Kidney tubule cell (primary cell): ENCODE measurements around the gene PLEKHA8.

Source experiments
- DNase-seq: peaks from one replicate; pipeline ENCODE4 v3.0.0-alpha.2; 2018; ENCODE audit warnings: low spot score

PLEKHA8 gene, protein sequence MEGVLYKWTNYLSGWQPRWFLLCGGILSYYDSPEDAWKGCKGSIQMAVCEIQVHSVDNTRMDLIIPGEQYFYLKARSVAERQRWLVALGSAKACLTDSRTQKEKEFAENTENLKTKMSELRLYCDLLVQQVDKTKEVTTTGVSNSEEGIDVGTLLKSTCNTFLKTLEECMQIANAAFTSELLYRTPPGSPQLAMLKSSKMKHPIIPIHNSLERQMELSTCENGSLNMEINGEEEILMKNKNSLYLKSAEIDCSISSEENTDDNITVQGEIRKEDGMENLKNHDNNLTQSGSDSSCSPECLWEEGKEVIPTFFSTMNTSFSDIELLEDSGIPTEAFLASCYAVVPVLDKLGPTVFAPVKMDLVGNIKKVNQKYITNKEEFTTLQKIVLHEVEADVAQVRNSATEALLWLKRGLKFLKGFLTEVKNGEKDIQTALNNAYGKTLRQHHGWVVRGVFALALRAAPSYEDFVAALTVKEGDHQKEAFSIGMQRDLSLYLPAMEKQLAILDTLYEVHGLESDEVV

DNA sequence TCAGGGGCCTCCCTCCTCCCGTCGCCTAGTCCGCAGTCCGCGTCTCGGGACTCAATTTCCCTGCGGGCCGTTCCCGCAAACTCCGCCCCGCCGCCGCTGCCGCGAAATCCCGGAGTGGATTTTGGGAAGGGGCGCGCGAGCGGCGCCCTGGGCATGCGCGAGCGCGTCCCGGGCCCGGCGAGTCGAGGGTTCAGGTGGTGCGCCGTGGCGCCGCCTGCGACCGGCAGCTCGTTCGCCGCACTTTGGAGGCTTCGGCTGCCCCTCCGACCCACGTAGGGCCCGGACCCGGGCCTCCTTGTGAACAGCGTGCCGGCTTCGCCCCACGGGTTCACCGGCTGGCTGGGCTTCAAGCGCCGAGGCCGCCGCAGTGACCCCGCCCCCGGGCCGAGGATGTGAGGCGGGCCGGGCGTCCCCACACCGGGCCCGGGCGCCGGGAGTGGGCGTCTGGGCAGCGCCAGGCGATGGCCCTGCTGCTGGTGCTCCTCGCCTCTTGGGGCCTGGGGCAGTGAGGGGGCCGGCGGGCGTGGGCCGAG is at the start of gene PLEKHA8:
PLEKHA8 (plus strand) TSS at position 197 of the 533 bp plus-strand sequence. CDS start 351 bp downstream, outside the sequence.
- DNase-seq, result peak; percentile 91

DNA sequence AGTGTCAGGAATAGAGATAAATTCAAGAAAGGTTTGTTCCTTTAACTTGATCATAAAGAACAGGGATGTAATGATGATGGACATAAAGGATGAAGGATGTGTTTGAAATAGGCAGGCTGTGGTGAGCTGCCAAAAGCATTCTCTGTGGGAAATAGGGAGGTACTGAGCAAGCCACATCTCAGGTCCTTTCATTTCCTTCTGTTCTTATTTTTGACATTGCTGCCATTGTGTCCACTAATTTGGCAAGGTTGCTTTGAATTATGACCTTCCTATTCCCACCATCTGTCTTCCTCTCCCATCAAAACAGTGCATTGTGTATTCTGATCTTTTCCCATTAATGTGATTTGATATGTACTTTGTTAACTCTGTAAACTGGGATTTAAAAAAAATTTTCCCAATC is 48.1 kb upstream of the PLEKHA8 start:
- no peak for DNase-seq

GRCh38 chr7:29987083-29987482 is 41.1 kb upstream of the PLEKHA8 start:
- DNase-seq, result peak; percentile 68

DNA sequence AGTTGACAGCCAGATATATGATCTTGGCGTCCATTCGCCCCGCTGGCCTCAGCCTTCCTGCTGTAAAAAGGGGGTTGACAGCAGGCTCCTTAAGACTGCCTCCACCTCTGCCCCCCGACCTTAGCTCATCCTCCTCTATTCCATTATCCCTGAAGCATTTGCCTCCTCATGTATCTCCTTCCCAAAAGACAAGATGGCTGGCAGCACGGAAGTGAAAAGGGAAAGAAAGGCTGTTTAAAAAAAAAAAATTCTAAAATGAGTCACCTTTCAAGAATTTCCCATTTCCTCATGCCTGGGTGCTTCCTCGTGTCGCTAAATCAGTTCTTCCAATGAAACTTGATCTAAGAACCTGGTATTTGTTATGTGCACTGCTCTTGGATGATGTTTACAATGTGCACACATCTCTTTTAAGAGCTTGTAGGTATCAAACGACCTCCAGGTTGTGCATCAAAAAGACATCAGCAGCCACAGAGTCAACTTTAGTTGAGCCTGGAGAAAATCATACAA is 40.3 kb upstream of the PLEKHA8 start:
- peak; percentile 94 for DNase-seq

- DNase-seq, result peak; percentile 75
Observed at GRCh38 chr7:29988424-29989256, 39.6 kb upstream of the PLEKHA8 start.

- peak; percentile 56 for DNase-seq
Observed at GRCh38 chr7:29989257-29989995, 38.8 kb upstream of the PLEKHA8 start, which contains the start of gene SCRN1. Gene SCRN1 (minus strand): TSS chr7:29989801. CDS start chr7:29969067, 20,734 bp downstream.

DNA sequence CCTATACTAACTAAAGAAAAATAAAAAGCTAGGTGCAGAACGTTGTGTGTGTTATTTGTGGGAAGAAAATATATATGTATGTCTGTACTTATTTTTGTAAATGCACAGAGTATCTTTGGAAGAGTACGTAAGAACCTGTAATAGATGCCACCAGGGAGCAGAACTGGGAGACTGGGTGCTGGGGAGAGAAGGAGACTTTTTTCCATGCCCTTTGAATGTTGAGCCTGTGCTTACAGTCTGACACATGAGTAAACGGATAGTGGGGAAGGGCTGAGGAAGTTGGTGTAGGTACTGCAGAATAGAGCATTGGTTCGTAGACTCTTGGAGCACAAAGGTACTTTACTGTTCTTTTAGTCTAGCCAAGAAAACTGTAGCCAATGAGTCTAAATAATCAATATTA is 37.3 kb upstream of the PLEKHA8 start:
- DNase-seq, result no peak

GRCh38 chr7:29991937-29992336 is 36.3 kb upstream of the PLEKHA8 start:
- no peak for DNase-seq

DNA sequence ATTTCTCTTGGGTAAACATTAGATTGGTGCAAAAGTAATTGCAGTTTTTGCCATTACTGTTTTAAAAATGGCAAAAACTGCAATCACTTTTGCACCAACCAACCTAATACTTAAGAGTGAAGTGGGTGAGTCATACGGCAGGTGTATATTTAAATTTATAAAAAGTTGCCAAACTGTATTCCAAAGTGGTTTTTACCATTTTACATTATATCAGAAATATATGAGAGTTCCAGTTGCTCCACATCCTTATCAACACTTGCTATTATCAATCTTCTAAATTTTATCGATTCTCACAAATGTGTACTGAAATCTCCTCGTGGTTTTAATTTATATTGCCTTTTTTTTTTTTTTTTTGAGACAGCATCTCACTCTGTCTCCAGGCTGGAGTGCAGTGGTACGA is 35.1 kb upstream of the PLEKHA8 start:
- no peak for DNase-seq

- DNase-seq, result no peak
Observed at GRCh38 chr7:29995652-29996051, 32.6 kb upstream of the PLEKHA8 start.

- DNase-seq, result no peak
Observed at GRCh38 chr7:29996321-29996720, 31.9 kb upstream of the PLEKHA8 start.

- no peak for DNase-seq
Observed at GRCh38 chr7:29998489-29998888, 29.7 kb upstream of the PLEKHA8 start.

- DNase-seq, result no peak
Observed at GRCh38 chr7:30001998-30002397, 26.2 kb upstream of the PLEKHA8 start.

- no peak for DNase-seq
Observed at GRCh38 chr7:30003098-30003497, 25.1 kb upstream of the PLEKHA8 start.

DNA sequence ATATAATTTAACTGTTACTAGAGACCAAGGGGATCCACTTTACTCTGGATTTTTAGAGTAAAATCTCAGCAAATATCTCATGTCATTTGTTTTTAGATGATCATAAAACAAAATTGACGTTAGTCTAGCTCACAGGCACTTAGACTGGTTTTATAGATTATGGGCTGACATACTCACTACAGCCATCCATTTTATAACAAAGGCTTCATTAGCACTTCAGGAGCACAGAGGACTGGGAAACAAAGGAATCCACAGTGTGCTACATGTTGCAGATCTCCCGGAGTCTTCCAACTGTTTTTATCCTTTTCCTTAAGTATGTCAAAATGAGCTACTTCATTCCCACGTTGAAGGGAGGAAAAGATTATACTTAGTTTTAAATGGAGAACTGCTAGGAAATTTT is 22.7 kb upstream of the PLEKHA8 start:
- no peak for DNase-seq

DNA sequence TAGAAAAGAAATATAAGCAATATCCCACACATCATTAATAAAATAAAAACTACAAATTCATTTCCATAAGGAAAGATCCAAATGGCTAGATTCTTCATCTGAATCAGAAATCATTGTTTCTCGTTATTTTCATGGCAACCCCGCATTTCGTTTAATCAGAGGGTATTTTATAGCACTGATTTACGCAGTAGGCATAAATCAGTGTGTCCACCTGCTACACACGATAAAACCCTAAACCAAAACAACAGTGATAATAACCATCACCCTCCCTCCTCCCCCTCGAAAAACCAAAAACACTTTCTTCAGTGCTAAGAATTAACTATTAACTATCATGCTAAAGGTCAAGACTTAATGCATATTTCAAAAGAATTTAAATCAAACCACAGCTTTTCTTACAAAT is 18.2 kb upstream of the PLEKHA8 start:
- DNase-seq, result no peak

GRCh38 chr7:30012757-30013156 is 15.5 kb upstream of the PLEKHA8 start:
- DNase-seq, result no peak

GRCh38 chr7:30018451-30018850 is 9.8 kb upstream of the PLEKHA8 start:
- DNase-seq, result no peak

DNA sequence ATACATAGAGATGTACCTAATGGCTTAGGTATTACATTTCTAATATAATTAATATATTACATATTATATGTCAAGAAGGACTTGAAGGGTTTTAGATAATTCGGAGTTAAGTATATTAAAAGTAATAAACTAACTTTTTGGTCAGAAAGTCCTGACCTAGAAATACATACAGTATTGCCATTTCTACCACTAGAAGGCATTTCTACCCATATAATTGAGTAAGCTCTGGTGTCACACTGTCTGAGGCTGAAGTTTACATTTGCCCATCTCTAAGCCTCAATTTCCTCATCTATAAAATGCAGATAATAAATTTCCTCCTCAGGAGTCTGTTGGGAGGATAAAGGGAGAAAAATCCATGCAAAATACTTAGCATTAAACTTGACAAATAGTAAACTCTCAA is 8.8 kb upstream of the PLEKHA8 start:
- no peak for DNase-seq

- DNase-seq, result no peak
Observed at GRCh38 chr7:30019960-30020359, 8.3 kb upstream of the PLEKHA8 start.

DNA sequence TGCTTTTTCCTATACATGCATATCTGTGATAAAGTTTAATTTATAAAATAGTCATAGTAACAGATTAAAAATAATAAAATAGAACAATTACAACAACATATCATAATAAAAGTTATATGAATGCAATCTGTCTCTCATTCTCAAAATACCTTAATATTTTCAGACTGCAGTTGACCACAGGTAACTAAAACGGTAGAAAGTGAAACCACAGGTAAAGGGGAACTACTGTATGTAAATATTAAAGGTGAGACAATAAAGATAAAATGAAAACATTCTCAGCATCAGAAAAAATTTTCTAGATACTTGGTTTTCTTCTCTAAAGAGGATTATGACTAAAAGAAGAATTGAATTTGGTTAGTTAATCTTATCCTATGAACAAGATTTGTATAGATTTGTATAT is 7.7 kb upstream of the PLEKHA8 start:
- DNase-seq, result no peak

- no peak for DNase-seq
Observed at GRCh38 chr7:30022991-30023390, 5.2 kb upstream of the PLEKHA8 start.
